GM12891 (cell line): Measurements from ENCODE around the gene MYLK.

ENCODE experiments used
- POLR2A ChIP-seq: IDR thresholded peaks from 2 replicates; pipeline ENCODE4 v1.6.1; 2011; ENCODE audit warnings: low read depth, low read length, control low read depth
- POLR2AphosphoS5 ChIP-seq: IDR thresholded peaks from 2 replicates; pipeline ENCODE4 v1.6.1; 2011; ENCODE audit warnings: low read depth, low read length, control low read depth
- TAF1 ChIP-seq: IDR thresholded peaks from 2 replicates; pipeline ENCODE4 v1.6.1; 2011; ENCODE audit warnings: low read depth, low read length, control low read depth

GRCh38 chr3:123837858-123838257 lies 46.3 kb downstream of the MYLK start:
- TF ChIP-seq POLR2AphosphoS5 (no peak), POLR2A (no peak), TAF1 (no peak)
